OCI-LY3 (cell line): ENCODE measurements around the gene IL17RB.

ENCODE experiments used
- H2AFZ ChIP-seq: fragments of 200-600, 300-600 bp; shearing (Covaris generic); 2 replicates; pipeline ENCODE4 v1.6.0; 2014; ENCODE audit warnings: antibody characterized with exemption, low read depth, low read length
- H3K27ac ChIP-seq: fragments of 200-600, 300-600 bp; sonication (generic); 2 replicates; pipeline ENCODE4 v1.5.1; 2014; ENCODE audit warnings: mild to moderate bottlenecking, low read length, moderate library complexity, mixed read lengths
- H3K27me3 ChIP-seq: fragments of 200-600, 300-600 bp; sonication (generic); 2 replicates; pipeline ENCODE4 v1.6.1; 2014; ENCODE audit warnings: low read depth, low read length, mixed read lengths
- H3K36me3 ChIP-seq: fragments of 200-600, 300-600 bp; sonication (generic); replicated peaks from 2 replicates; pipeline ENCODE3; 2014; ENCODE audit warnings: low read depth, low read length, mixed read lengths
- H3K4me1 ChIP-seq: fragments of 300-600, 200-600 bp; sonication (generic); 2 replicates; pipeline ENCODE4 v1.6.1; 2014; ENCODE audit warnings: low read length, mixed read lengths
- H3K4me2 ChIP-seq: fragments of 200-600, 300-600 bp; sonication (generic); 2 replicates; pipeline ENCODE4 v1.6.1; 2014; ENCODE audit warnings: low read length, mixed read lengths
- H3K4me3 ChIP-seq: fragments of 300-600, 200-600 bp; sonication (generic); 2 replicates; pipeline ENCODE4 v1.5.1; 2014; ENCODE audit warnings: antibody characterized with exemption, mild to moderate bottlenecking, low read length, moderate library complexity
- H3K79me2 ChIP-seq: fragments of 300-600, 200-600 bp; shearing (Covaris generic); 2 replicates; pipeline ENCODE4 v1.6.1; 2014; ENCODE audit warnings: mild to moderate bottlenecking, low read length, mixed read lengths
- H3K9ac ChIP-seq: fragments of 300-600, 200-600 bp; shearing (Covaris generic); 2 replicates; pipeline ENCODE4 v1.6.0; 2014; ENCODE audit warnings: mild to moderate bottlenecking, low read length, moderate library complexity
- H3K9me3 ChIP-seq: fragments of 200-600, 300-600 bp; shearing (Covaris generic); 2 replicates; pipeline ENCODE4 v1.6.1; 2014; ENCODE audit warnings: low read length, mixed read lengths; ENCODE audit not compliant: insufficient read depth
- H4K20me1 ChIP-seq: fragments of 200-600, 300-600 bp; sonication (generic); 2 replicates; pipeline ENCODE4 v1.6.1; 2016; ENCODE audit warnings: low read length, mixed read lengths; ENCODE audit not compliant: insufficient read depth
- EZH2phosphoT487 ChIP-seq: fragments of 200-600 bp; shearing (Covaris generic); IDR thresholded peaks from 2 replicates; pipeline ENCODE4 v1.6.1; 2018; ENCODE audit warnings: antibody characterized with exemption, mixed run types, low read depth
- TF ChIP-seq, protein P1 (sequence below): fragments of 200-600, 300-600 bp; sonication (generic); IDR thresholded peaks from 2 replicates; pipeline ENCODE4 v1.5.1; 2014; ENCODE audit warnings: antibody characterized with exemption, low read length, low read depth

Gene IL17RB

GRCh38 chr3:53804697-53805462 is 41.5 kb upstream of the IL17RB start:
- no peaks in the 10 kb centered on the region for H3K27me3 ChIP-seq
- TF ChIP-seq, protein P1, sequence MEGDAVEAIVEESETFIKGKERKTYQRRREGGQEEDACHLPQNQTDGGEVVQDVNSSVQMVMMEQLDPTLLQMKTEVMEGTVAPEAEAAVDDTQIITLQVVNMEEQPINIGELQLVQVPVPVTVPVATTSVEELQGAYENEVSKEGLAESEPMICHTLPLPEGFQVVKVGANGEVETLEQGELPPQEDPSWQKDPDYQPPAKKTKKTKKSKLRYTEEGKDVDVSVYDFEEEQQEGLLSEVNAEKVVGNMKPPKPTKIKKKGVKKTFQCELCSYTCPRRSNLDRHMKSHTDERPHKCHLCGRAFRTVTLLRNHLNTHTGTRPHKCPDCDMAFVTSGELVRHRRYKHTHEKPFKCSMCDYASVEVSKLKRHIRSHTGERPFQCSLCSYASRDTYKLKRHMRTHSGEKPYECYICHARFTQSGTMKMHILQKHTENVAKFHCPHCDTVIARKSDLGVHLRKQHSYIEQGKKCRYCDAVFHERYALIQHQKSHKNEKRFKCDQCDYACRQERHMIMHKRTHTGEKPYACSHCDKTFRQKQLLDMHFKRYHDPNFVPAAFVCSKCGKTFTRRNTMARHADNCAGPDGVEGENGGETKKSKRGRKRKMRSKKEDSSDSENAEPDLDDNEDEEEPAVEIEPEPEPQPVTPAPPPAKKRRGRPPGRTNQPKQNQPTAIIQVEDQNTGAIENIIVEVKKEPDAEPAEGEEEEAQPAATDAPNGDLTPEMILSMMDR, result no peak
- TF ChIP-seq EZH2phosphoT487, result no peak
- H3K4me3 ChIP-seq, result no peak overlapping the region
- no peaks in the 10 kb centered on the region for H3K9me3 ChIP-seq
- peaks cover 18% of the 10 kb centered on the region for H3K4me1 ChIP-seq
- H3K36me3 ChIP-seq, result no peaks in the 10 kb centered on the region
- no peak overlapping the region for H3K9ac ChIP-seq
- no peak overlapping the region for H2AFZ ChIP-seq
- no peaks in the 10 kb centered on the region for H3K79me2 ChIP-seq
- no peak overlapping the region for H3K4me2 ChIP-seq
- no peaks in the 10 kb centered on the region for H4K20me1 ChIP-seq
- no peak overlapping the region for H3K27ac ChIP-seq

DNA sequence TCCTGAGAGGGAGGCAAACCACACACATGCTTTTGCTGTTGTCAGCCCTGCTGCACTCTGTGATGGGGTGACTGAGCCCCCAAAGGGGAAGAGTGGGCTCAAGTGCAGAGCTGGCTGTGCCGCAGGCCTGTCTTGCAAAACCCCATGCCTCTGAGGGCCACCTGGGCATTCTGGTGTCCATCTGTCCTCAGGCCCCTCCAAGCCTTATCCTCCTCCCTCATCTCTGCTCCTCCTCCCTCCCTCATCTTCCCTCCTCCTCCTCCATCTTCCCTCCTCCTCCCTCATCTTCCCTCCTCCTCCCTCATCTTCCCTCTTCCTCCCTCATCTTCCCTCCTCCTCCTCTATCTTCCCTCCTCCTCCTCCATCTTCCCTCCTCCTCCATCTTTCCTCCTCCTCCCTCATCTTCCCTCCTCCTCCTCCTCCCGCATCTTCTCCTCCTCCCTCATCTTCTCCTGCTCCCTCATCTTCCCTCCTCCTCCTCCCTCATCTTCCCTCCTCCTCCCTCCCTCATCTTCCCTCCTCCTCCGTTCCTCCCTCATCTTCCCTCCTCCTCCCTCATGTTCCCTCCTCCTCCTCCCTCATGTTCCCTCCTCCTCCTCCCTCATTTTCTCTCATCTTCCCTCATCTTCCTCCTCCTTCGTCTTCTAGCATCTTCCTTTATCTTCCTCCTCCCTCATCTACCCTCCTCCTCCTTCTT is 40.8 kb upstream of the IL17RB start:
- no peak overlapping the region for H3K4me2 ChIP-seq
- peaks cover 18% of the 10 kb centered on the region for H3K4me1 ChIP-seq
- TF ChIP-seq, protein P1, result no peak
- TF ChIP-seq EZH2phosphoT487, result no peak
- H3K9ac ChIP-seq, result no peak overlapping the region
- no peak overlapping the region for H2AFZ ChIP-seq
- no peak overlapping the region for H3K4me3 ChIP-seq
- H3K9me3 ChIP-seq, result no peaks in the 10 kb centered on the region
- no peaks in the 10 kb centered on the region for H4K20me1 ChIP-seq
- no peak overlapping the region for H3K27ac ChIP-seq
- no peaks in the 10 kb centered on the region for H3K27me3 ChIP-seq
- H3K36me3 ChIP-seq, result no peaks in the 10 kb centered on the region
- H3K79me2 ChIP-seq, result no peaks in the 10 kb centered on the region

DNA sequence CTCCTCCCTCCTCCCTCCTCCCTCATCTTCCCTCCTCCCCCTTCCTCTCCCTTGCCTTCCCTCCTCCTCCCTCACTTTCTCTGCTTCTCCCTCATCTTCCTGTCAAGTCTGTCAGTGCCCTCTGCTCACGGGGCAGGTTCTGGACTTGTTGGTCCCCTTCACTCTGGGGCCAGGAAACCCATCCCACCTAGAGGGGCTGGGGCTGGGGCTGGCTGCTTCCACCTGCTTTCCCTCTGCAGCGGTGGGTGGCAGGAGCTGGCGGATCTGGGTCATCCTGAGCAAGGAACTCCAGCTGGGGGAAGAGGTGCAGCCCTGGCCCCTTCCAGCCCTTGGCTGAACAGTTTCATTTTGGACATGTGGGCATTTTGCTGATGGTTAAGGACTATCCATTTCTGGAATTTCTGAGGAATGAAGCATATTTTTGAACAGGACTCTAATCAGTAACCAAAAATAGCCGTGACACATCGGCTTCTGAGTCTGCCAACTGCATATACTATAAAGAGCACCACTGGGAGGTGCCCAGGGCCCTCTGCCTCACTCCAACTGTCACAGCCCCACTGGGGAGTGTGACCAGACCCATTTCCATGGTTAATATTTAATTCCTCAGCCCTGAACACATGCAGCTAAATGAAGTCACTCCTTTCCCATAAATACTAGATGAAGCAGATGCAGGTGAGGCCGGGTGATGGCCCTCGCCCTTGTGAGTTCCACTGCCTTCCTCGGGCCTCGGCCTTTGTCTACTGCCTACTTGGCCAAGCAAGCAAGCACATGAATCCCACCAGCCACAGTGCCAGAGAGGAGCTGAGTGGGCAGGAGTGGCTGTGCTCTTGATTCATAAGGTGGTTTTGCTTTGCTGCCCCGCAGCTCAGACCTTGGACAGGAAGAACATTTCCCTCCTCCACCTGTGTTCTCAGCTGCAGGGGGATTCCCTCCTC is 39.9 kb upstream of the IL17RB start:
- Histone ChIP-seq H3K4me2 (peak overlapping the region; percentile 49), H3K27ac (peak overlapping the region; percentile 31), H3K9ac (peak overlapping the region; percentile 8; the same call in 1 of the 2 replicates), H3K79me2 (no peaks in the 10 kb centered on the region), H3K9me3 (no peaks in the 10 kb centered on the region), H3K4me3 (peak overlapping the region; percentile 1; the same call in 1 of the 2 replicates), H3K27me3 (no peaks in the 10 kb centered on the region), H3K36me3 (no peaks in the 10 kb centered on the region), H2AFZ (peak overlapping the region; percentile 78; the same call in 1 of the 2 replicates), H4K20me1 (no peaks in the 10 kb centered on the region), H3K4me1 (peaks cover 18% of the 10 kb centered on the region)
- TF ChIP-seq, protein P1, result peak; percentile 10; the same call in 1 of the 2 replicates
- TF ChIP-seq EZH2phosphoT487, result no peak
